ENCODE measurements around the gene RASL10B.

Gene RASL10B

GRCh38 chr17:35728551-35728950 lies 2.9 kb upstream of the RASL10B start:
- no peaks in the 10 kb centered on the region for H3K9me2 ChIP-seq (replicated peaks; ENCODE audit: control insufficient read depth, low read length)
- H3K27me3 ChIP-seq (ENCODE audit: control insufficient read depth, low read length) = peaks cover 23% of the 10 kb centered on the region
- H3K4me3 ChIP-seq (ENCODE audit: low read length) = no peak overlapping the region
- no peaks in the 10 kb centered on the region for H3K9me3 ChIP-seq (ENCODE audit: control insufficient read depth, insufficient read depth, low read length)
- H3F3A ChIP-seq (ENCODE audit: control insufficient read depth, insufficient read depth) = no peaks in the 10 kb centered on the region
- peaks cover 10% of the 10 kb centered on the region for H3K36me3 ChIP-seq (ENCODE audit: control insufficient read depth, low read length)
- no peak overlapping the region for H3K27ac ChIP-seq (ENCODE audit: low read depth, low read length)
- no peak for TF ChIP-seq CTCF (IDR thresholded peaks at IDR 0.05; ENCODE audit: low read depth, low read length, poor library complexity, severe bottlenecking)
- H3K4me2 ChIP-seq (ENCODE audit: low read length) = no peak overlapping the region
- no peaks in the 10 kb centered on the region for H4K20me1 ChIP-seq (ENCODE audit: control insufficient read depth, insufficient read depth, low read depth, low read length)
- H3K4me1 ChIP-seq (ENCODE audit: control insufficient read depth, low read length) = peaks cover 12% of the 10 kb centered on the region
- no peaks in the 10 kb centered on the region for H3K79me2 ChIP-seq (ENCODE audit: control insufficient read depth, low read length)

GRCh38 chr17:35729405-35729833 lies 2.0 kb upstream of the RASL10B start:
- Histone ChIP-seq H3K4me1 (ENCODE audit: control insufficient read depth, low read length) (peaks cover 12% of the 10 kb centered on the region), H3K9me3 (ENCODE audit: control insufficient read depth, insufficient read depth, low read length) (no peaks in the 10 kb centered on the region), H3K27me3 (ENCODE audit: control insufficient read depth, low read length) (peaks cover 23% of the 10 kb centered on the region), H3K4me2 (ENCODE audit: low read length) (no peak overlapping the region), H3K9me2 (replicated peaks; ENCODE audit: control insufficient read depth, low read length) (no peaks in the 10 kb centered on the region), H3F3A (ENCODE audit: control insufficient read depth, insufficient read depth) (no peaks in the 10 kb centered on the region), H3K36me3 (ENCODE audit: control insufficient read depth, low read length) (peaks cover 3% of the 10 kb centered on the region; the same call in 1 of the 2 replicates), H3K4me3 (ENCODE audit: low read length) (no peak overlapping the region), H3K27ac (ENCODE audit: low read depth, low read length) (no peak overlapping the region), H3K79me2 (ENCODE audit: control insufficient read depth, low read length) (no peaks in the 10 kb centered on the region), H4K20me1 (ENCODE audit: control insufficient read depth, insufficient read depth, low read depth, low read length) (no peaks in the 10 kb centered on the region)
- TF ChIP-seq CTCF (IDR thresholded peaks at IDR 0.05; ENCODE audit: low read depth, low read length, poor library complexity, severe bottlenecking) (no peak), EZH2phosphoT487 (IDR thresholded peaks at IDR 0.05; ENCODE audit: borderline replicate concordance, low read length) (no peak)

- no peak overlapping the region for H3K4me3 ChIP-seq (ENCODE audit: low read length)
- no peaks in the 10 kb centered on the region for H3K9me2 ChIP-seq (replicated peaks; ENCODE audit: control insufficient read depth, low read length)
- no peaks in the 10 kb centered on the region for H3F3A ChIP-seq (ENCODE audit: control insufficient read depth, insufficient read depth)
- no peak overlapping the region for H3K27ac ChIP-seq (ENCODE audit: low read depth, low read length)
- no peaks in the 10 kb centered on the region for H3K36me3 ChIP-seq (ENCODE audit: control insufficient read depth, low read length)
- peaks cover 12% of the 10 kb centered on the region for H3K4me1 ChIP-seq (ENCODE audit: control insufficient read depth, low read length)
- no peaks in the 10 kb centered on the region for H3K79me2 ChIP-seq (ENCODE audit: control insufficient read depth, low read length)
- no peak overlapping the region for H3K4me2 ChIP-seq (ENCODE audit: low read length)
- H3K9me3 ChIP-seq (ENCODE audit: control insufficient read depth, insufficient read depth, low read length) = no peaks in the 10 kb centered on the region
- H3K27me3 ChIP-seq (ENCODE audit: control insufficient read depth, low read length) = peaks cover 23% of the 10 kb centered on the region
- TF ChIP-seq EZH2phosphoT487 (IDR thresholded peaks at IDR 0.05; ENCODE audit: borderline replicate concordance, low read length) (no peak), CTCF (IDR thresholded peaks at IDR 0.05; ENCODE audit: low read depth, low read length, poor library complexity, severe bottlenecking) (no peak)
- H4K20me1 ChIP-seq (ENCODE audit: control insufficient read depth, insufficient read depth, low read depth, low read length) = no peaks in the 10 kb centered on the region
Observed at GRCh38 chr17:35730400-35731005, 936 bp upstream of the RASL10B start.

Data from DOHH2 (cell line).